Epithelial cell of prostate (primary cell): ENCODE data around the gene RBM39.
"Not testable (repeated sequence)": the region's sequence is repeated elsewhere in the genome, so short reads cannot be mapped to it uniquely, and the experiment has no call there.

Experiments
- DNase-seq: peaks from one replicate; pipeline ENCODE4 v3.0.0-alpha.2; 2011; ENCODE audit warnings: low read depth, low spot score
- H3K27ac ChIP-seq: fragments of 450-650 bp; 2 replicates; pipeline ENCODE4 v1.5.1; 2017; ENCODE audit warnings: mild to moderate bottlenecking

Gene RBM39

GRCh38 chr20:35757098-35757705 lies 15.1 kb upstream of the RBM39 start:
- no peak for DNase-seq

GRCh38 chr20:35756404-35756803 lies 14.3 kb upstream of the RBM39 start:
- no peak for DNase-seq

More at GRCh38 chr20:35757098-35757705, 15.1 kb upstream of the RBM39 start:
- H3K27ac ChIP-seq, result no peak overlapping the region

GRCh38 chr20:35750611-35751010 lies 8.6 kb upstream of the RBM39 start:
- H3K27ac ChIP-seq, result no peak overlapping the region
- DNase-seq, result no peak

More at GRCh38 chr20:35756404-35756803, 14.3 kb upstream of the RBM39 start:
- no peak overlapping the region for H3K27ac ChIP-seq

- not testable (repeated sequence) for H3K27ac ChIP-seq, DNase-seq
Observed at GRCh38 chr20:35744492-35744841, 2.4 kb upstream of the RBM39 start.

GRCh38 chr20:35743693-35744491 lies 1.8 kb upstream of the RBM39 start:
- H3K27ac ChIP-seq, result peak overlapping the region; percentile 96
- no peak for DNase-seq

GRCh38 chr20:35742741-35743523 lies 872 bp upstream of the RBM39 start:
- H3K27ac ChIP-seq, result peak overlapping the region; percentile 96
- DNase-seq, result no peak

- DNase-seq, result no peak
- H3K27ac ChIP-seq, result peak overlapping the region; percentile 96
Observed at GRCh38 chr20:35739294-35740163, 2.5 kb downstream of the RBM39 start.

GRCh38 chr20:35738410-35739179 lies 3.5 kb downstream of the RBM39 start:
- no peak for DNase-seq
- peak overlapping the region; percentile 96 for H3K27ac ChIP-seq

GRCh38 chr20:35737865-35738333 lies 4.2 kb downstream of the RBM39 start:
- no peak for DNase-seq
- H3K27ac ChIP-seq, result no peak overlapping the region

- no peak for DNase-seq
- peak overlapping the region; percentile 43 for H3K27ac ChIP-seq
Observed at GRCh38 chr20:35735826-35736470, 6.1 kb downstream of the RBM39 start.

- no peak for DNase-seq
- H3K27ac ChIP-seq, result no peak overlapping the region
Observed at GRCh38 chr20:35734777-35735649, 7.0 kb downstream of the RBM39 start.

GRCh38 chr20:35734374-35734773 lies 7.7 kb downstream of the RBM39 start:
- no peak overlapping the region for H3K27ac ChIP-seq
- no peak for DNase-seq

- DNase-seq, result no peak
- no peak overlapping the region for H3K27ac ChIP-seq
Observed at GRCh38 chr20:35732644-35732982, 9.4 kb downstream of the RBM39 start.

GRCh38 chr20:35731862-35732643 lies 10.0 kb downstream of the RBM39 start:
- no peak for DNase-seq
- H3K27ac ChIP-seq, result no peak overlapping the region

- no peak for DNase-seq
- no peak overlapping the region for H3K27ac ChIP-seq
Observed at GRCh38 chr20:35731469-35731788, 10.6 kb downstream of the RBM39 start.

GRCh38 chr20:35730583-35731468 lies 11.2 kb downstream of the RBM39 start:
- DNase-seq, result no peak
- H3K27ac ChIP-seq, result no peak overlapping the region
